ENCODE measurements around the gene THBS2. TPM values are rescaled to one million over a fixed set of nuclear protein-coding genes. Genes with fewer than 3 reads are reported as not detected.

Gene THBS2
- total RNA-seq, 1 donor from 2014 or later, result 709 TPM

DNA sequence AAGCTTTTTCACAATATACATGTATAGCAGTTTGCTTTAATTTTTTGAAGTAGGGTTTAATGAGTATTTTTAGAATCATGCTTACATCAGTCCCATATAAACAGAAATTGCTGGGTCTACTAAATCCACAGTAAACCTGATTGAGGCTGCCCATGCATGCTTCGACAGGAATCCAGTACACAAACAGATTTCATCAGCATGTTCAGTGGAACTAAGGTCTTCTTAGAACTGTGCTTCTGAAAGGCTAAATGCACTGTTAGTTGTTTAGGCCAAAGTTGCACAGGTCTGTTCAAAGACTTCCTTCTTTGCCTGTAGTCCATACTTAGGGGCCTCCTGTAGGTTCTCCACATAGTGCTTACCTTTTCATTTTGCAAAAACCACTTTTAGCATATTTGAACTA, 42.5 kb upstream of the THBS2 start:
- Histone ChIP-seq H3K4me3 (no peak overlapping the region), H3K36me3 (no peaks in the 10 kb centered on the region), H3K4me1 (no peaks in the 10 kb centered on the region), H3K9me3 (no peaks in the 10 kb centered on the region), H3K27me3 (no peaks in the 10 kb centered on the region), H3K27ac (no peak overlapping the region)
- intact Hi-C loops (cut with DNase I), result no loop called here
- no peak for DNase-seq (ENCODE audit: low spot score in 2 of 2)
- TF ChIP-seq, protein P1, sequence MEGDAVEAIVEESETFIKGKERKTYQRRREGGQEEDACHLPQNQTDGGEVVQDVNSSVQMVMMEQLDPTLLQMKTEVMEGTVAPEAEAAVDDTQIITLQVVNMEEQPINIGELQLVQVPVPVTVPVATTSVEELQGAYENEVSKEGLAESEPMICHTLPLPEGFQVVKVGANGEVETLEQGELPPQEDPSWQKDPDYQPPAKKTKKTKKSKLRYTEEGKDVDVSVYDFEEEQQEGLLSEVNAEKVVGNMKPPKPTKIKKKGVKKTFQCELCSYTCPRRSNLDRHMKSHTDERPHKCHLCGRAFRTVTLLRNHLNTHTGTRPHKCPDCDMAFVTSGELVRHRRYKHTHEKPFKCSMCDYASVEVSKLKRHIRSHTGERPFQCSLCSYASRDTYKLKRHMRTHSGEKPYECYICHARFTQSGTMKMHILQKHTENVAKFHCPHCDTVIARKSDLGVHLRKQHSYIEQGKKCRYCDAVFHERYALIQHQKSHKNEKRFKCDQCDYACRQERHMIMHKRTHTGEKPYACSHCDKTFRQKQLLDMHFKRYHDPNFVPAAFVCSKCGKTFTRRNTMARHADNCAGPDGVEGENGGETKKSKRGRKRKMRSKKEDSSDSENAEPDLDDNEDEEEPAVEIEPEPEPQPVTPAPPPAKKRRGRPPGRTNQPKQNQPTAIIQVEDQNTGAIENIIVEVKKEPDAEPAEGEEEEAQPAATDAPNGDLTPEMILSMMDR (IDR thresholded peaks at IDR 0.05), result no peak

DNA sequence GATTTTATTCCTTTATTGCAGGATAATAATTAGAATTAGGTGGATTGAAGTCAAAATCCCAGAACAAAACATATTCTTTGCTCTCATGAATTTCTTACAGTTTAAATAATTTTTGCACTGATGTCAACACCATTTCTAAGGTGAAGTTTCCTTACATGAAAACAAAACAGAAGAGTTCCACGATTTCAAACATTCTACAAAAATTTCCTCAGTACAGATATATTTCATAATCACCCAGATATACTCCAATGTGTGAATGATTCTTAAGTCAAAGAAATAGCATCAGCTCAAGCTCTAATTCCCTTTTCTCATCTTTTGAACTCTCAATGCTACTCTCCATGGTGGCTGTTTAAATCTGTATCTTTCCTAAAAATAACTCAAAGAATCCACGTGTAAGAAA, 39.5 kb upstream of the THBS2 start:
- intact Hi-C loops (cut with DNase I), result no loop called here
- no peak overlapping the region for H3K4me3 ChIP-seq
- no peak for DNase-seq (ENCODE audit: low spot score in 2 of 2)
- no peak overlapping the region for H3K27ac ChIP-seq
- H3K27me3 ChIP-seq, result no peaks in the 10 kb centered on the region
- H3K9me3 ChIP-seq, result no peaks in the 10 kb centered on the region
- H3K4me1 ChIP-seq, result no peaks in the 10 kb centered on the region
- no peaks in the 10 kb centered on the region for H3K36me3 ChIP-seq
- TF ChIP-seq, protein P1 (IDR thresholded peaks at IDR 0.05), result no peak

DNA sequence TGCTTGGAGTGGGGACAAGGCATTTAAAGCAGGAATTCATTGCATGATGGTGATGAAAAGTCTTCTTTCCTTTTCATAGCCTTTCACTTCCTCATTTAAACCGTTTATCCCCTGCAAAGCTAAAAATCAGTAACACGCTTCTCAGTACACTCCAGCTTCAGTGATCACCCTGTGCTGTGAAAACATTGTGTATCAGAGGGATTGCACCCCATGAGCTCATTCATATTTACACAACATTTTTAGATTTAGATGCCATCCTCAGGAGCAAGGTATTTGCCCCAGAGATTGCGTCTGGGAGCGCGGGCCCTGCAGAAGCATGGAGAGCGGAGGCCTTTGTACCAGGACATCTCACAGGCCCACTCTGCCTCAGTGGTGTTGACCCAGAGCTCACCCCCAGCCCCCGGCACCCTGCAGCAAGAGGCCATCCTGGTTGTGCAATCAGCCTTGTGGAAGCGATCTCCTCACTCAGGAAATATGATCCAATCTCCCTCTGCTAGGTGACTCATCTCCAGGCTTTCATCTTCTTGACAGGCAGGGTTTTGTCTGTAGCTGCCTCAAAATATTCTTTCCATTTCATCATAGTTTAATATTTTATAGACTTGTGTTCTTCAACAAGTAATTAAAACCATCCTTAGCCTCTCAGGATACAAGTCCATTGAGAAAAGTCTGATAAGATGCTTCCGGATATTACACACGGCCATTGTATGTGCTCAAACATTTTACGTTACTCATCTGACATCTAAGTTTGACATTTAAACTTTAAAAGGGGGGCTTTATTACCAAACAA, 38.9 kb upstream of the THBS2 start:
- H3K27ac ChIP-seq, result no peak overlapping the region
- no peak for DNase-seq (ENCODE audit: low spot score in 2 of 2)
- H3K27me3 ChIP-seq, result no peaks in the 10 kb centered on the region
- no peaks in the 10 kb centered on the region for H3K36me3 ChIP-seq
- H3K4me3 ChIP-seq, result no peak overlapping the region
- no peaks in the 10 kb centered on the region for H3K9me3 ChIP-seq
- TF ChIP-seq, protein P1 (IDR thresholded peaks at IDR 0.05), result no peak
- H3K4me1 ChIP-seq, result no peaks in the 10 kb centered on the region
- intact Hi-C loops (cut with DNase I), result no loop called here

DNA sequence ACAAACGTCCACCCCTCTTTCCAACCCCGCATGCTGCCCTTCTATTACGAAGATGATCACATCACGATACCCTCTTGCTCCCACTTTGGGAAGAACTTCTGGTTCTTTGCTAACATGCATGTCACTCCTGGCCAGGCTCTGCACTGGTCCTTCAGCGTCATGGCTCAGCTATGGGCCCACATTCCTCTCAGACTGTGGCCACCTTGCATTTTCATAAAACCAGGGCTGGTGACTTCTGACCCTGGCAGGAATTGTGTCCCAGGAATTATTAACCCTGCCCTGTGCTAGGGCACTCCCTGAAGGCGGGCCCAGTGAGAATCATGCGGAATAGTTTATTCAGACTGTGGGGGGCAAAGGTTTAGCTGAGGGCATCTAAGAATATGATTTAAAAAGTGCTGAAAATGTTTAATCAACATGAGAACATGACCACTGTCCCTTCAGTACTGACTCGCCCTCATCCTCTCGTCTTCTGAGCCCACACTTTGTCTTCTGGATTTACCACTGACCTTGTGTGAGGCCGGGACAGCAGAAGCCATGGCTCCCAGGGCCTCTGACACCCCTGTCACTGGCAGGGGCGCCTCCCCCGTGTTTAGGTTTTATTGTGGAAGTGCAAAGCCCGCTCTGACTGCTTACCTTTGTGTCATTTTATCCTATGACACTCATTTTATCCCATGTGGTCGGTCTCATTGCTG, 38.1 kb upstream of the THBS2 start:
- no peak for DNase-seq (ENCODE audit: low spot score in 2 of 2)
- no peaks in the 10 kb centered on the region for H3K27me3 ChIP-seq
- intact Hi-C loops (cut with DNase I), result no loop called here
- no peak overlapping the region for H3K4me3 ChIP-seq
- TF ChIP-seq, protein P1 (IDR thresholded peaks at IDR 0.05), result no peak
- H3K27ac ChIP-seq, result no peak overlapping the region
- H3K9me3 ChIP-seq, result no peaks in the 10 kb centered on the region
- H3K4me1 ChIP-seq, result no peaks in the 10 kb centered on the region
- H3K36me3 ChIP-seq, result no peaks in the 10 kb centered on the region

GRCh38 chr6:169291148-169291547, 37.5 kb upstream of the THBS2 start:
- no peak for DNase-seq (ENCODE audit: low spot score in 2 of 2)
- Histone ChIP-seq H3K9me3 (no peaks in the 10 kb centered on the region), H3K4me3 (no peak overlapping the region), H3K27ac (no peak overlapping the region), H3K36me3 (no peaks in the 10 kb centered on the region), H3K4me1 (no peaks in the 10 kb centered on the region), H3K27me3 (no peaks in the 10 kb centered on the region)
- intact Hi-C loops (cut with DNase I), result no loop called here
- TF ChIP-seq, protein P1 (IDR thresholded peaks at IDR 0.05), result no peak
